GM19240 (cell line): ENCODE data around the gene POLQ.
"Not testable (repeated sequence)": the region's sequence is repeated elsewhere in the genome, so short reads cannot be mapped to it uniquely, and the experiment has no call there.

ENCODE experiments used
- DNase-seq: peaks from one replicate; pipeline ENCODE4 v3.0.0; 2011; ENCODE audit warnings: low spot score; ENCODE audit not compliant: insufficient read length

POLQ gene

DNA sequence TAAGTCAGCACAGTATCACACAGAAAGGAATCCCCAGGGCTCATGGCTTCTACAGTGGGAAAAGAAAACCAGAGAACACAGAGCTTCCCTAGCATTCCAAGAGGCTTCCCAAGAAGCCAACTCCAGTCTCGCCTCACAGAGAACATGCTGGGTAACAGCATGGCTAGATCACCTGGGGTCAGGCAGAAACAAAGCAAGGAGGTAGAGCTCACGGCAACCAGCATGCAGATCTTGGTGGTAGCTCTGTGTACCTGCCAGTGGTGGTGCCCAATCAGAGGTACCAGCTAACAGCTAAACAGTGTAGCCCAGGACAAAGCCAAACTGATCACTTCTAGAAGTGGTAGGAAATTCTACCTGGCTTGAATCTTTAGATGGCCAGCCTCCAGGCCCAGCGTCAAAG, 31.3 kb downstream of the POLQ start:
- DNase-seq, result no peak

DNA sequence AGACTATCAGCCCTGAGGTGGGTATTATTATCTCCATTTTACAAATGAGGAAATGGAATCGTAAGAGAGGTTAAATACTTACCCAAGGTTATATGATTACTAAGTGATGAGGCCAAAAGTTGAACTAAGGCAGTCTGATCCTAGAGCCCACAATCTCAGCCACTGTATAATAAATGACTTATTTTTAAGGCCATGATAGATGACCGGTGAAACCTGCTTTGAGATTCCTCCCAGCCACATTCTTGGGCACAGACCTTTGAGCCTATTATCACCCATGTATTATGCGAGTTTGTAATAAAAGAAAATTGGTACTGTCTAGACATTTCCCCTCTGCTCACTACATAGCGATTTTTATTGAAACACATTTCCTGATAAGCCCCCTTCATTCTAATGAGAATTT, 37.4 kb downstream of the POLQ start:
- DNase-seq, result no peak

DNA sequence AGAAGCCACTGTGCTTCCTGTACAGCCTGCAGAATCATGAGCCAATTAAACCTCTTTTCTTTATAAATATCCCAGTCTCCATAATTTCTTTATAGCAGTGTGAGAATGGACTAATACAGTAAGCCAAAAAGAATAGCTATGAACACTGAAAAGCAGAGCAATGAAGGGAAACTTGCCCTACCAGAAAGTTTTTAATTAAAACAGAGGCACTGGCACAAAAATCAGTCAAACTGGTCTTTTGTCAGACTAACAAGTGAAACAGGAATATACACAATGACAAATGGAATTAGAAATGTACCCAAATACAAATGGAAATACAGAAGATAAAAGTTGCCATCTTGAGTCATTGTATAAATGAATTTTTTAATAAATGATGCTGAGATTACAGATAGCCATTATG, 40.5 kb downstream of the POLQ start:
- DNase-seq, result no peak

DNA sequence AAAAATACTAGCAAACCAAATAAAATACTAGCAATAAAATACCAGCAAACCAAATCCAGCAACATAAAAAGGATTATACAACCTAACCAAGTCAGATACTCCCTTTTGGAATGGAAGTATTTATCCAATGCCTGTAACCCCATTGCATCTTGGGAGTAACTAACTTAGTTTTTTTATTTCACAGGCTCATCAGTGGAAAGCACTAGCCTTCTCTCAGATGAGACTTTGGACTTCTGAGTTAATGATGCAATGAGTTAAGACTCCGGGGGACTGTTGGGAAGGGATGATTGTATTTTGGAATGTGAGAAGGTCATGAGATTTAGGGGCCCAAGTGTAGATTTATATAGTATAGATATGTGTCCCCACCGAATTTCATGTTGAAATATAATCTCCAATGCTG, 41.2 kb downstream of the POLQ start:
- no peak for DNase-seq

DNA sequence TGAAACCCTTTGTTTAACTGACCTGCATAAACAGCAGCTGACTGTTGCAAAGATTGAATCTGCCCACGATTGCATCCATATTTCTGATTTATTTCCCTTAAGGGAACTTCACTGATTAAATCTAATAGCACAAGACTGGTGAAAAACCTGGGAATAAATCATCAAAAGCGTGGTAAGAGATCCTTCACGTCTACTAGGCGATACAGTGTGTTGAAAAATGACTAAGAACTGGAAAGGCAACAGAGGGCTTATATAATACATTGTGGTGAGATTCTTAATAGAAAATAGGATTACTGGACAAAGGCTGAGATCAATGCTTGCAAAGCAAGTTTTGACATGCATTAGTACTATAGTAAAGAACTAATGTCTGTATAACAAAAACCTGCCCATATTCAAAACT, 49.0 kb downstream of the POLQ start:
- no peak for DNase-seq

DNA sequence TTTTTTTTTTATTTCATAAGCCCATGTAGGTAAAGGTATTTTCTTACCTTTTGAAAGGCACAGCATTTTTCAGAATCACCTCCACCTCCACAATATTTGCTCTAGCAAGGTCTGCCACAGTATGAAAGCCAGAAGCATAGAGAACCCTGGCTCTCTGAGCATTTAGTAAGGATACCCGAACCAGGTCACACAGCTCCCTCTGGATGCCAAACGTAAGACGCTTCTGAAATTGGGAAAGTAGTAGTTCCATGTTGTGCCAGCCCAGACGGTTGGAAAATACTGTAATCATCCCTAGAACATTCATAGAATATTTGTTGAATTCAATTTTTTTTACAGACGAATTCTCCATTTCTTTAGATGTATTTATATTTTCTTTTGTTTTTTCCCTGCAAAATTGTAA, 52.4 kb downstream of the POLQ start:
- no peak for DNase-seq

DNA sequence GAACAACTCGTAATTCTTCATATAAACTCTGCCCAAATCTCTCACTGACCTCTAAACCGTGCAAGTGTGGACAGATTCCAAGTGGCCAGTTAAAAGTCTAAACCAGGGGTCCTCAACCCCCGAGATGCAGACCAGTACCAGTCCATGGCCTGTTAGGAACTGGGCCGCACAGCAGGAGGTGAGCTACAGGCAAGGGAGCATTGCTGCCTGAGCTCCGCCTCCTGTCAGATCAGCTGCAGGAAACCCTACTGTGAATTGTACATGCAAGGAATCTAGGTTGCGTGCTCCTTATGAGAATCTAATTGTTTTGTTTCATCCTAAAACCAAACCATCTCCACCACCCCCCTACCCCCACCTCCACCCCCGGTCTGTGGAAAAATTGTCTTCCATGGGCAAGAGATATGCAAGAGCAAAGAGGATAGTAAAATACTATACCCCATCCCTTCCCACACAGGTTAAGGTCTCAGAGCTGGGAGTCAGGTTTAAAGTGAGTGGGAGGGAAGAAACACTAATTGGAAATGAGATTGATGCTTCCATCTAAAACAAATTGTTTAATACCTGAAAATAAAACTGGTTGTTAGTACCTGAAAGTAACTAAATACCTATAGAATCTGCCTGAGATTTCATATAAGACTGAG, 54.0 kb downstream of the POLQ start:
- no peak for DNase-seq

DNA sequence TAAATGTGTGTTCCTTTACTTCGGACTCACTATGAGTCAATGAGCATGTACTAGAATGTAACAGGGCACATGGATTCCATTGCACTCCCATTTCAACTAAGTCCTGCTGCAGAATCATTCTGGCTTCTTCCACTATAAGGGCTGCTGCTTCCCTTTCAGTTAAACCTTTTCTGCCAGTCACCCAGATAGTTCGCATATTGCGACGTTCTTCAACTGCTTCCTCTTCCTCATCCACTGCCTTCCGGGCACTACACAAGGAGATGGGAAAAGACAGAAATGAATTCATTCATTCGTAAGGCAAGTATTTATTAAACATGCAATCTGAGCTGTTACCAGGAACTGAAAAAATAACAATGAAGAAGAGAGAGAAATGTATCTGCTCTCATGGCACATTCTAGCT, 55.6 kb downstream of the POLQ start:
- DNase-seq, result no peak

DNA sequence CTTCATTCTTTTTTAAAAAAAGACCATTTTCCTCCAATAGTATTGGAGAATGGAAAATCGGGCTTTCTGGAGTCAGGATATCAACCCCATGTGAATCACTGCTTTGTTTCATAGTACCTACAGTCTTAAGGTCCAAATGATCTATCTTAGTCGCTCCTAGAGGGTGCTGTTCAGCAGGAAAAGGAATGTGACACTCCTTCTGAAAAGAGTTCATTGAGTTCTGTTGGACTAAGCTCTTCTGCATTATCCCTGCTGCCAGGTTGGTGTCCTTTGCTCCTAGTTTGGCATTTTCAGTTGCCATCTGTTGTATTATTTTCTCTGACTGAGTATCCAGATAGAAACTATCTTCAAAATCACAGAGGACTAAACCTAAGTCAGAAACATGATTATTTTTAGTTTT, 57.2 kb downstream of the POLQ start:
- DNase-seq, result no peak

DNA sequence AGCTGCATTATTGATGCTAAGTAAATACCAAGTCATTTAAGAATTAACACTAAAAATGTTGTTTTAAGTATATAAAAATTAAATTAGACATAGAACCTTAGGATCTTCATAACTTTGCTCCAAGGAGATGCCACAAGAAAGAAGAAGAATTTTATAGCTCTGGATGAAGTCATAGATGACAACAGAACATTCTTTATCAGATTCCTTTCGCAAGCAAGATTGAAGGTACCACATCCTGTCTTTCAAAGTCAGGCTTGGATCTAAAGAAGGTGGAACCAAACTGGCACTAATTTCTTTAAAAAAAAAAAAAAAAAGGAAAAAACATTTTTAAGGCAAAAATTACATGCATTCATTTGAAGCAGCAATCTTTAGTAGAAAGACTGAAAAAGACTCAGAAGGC, 62.5 kb downstream of the POLQ start:
- DNase-seq, result no peak

DNA sequence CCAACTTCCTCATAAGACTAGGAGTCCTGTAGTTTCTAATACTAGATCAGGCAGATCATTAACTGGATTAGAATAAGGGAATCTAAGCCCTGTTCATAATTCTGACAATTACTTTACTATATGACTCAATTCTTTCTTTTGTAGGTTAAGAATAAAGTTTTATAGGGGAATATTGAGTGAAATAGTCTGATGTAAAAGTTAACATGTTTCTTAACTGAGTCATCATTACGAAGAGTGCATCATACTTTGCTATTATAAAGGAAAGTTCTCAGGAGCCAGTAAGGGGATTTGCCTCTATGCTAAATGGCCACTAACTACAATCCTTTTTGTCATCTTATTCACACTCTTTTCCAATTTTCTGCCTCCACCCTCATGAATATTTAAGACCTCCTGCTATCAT, 63.1 kb downstream of the POLQ start:
- DNase-seq, result no peak

DNA sequence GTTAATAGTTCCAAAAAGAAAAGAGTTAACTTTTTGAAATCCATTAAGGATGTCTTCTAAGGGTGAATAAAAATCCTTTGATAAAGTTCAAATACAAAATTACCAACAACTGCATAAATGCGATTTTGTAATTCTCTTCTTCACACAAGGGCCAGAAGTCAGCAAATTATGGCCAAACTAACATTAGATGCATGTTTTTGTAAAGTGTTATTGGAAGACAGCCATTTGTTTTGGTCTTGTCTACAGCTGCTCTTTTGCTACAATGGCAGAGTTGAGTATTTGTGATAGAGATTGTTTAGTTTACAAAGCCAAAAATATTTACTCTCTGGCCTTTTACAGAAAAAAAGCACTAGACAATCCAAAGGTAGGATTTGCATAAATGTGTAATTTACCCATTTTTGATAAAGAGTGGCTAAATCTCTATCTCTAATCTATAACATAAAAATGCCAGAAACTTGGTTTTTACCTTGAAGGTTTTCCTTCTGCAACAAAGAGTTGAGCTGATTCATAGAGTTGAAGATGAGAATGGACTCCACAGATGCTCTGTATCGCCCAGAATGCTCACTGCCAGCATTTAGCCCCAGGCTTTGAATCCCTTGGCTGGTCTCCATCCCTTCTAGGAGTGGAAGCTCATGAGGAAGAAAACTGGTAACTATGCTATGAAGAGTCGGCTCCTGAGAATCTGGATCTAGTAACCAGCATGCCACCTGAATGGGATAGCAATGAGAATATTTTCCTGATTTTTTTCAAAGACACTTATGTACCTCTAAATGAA, 64.5 kb downstream of the POLQ start:
- no peak for DNase-seq

DNA sequence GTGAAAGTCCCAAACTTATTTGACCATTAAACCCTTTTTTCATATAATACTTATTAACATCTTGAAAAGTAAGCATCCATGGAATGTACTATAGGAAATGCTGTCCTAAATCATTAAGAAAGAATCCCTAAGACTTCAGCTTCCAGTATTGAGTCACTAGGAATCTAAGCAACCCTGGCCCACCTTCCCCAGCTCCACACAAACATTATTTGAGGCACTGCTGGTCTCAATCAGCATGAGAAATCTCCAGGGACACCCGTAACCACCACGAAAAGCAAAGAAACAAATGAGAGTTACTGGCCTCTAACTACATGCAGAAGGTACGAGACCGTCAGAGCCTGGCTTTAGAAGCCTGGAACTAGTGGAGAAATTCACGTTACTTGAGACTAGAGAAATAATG, 68.2 kb downstream of the POLQ start:
- no peak for DNase-seq

DNA sequence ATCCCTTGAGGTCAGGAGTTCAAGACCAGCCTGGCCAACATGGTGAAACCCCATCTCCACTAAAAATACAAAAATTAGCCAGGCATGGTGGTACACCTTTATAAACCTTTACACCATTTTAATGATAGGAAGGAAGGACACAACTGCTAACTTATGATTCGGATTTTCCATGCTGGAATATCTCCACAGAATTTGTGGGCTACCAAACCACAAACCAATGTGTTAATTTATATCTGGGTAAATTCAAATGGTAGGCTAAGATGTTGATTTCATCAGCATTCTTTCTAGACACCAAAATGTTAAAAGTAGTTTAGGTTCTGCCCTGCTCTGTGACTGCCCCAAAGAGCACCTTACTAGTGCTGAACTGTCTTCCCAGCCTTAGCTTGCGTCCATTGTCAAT, 72.8 kb downstream of the POLQ start:
- DNase-seq, result no peak

DNA sequence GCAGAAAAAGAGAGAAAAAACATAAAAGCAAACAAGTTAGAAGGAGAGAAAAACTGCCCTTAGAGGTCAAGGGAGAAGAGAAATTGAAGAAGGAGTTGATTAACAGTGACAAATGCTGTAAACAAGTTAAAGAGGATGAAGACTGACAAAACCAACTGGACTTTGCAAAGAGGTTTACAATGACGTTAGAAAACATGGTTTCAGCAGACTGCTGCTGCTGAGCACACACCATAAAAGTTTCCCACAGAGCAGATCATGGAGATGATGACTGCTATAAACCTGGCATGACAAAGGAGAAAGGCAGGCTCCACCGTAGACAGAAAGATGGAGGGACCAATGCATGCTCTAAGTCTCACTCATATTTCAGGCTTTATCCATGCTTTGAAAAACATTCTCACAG, 78.7 kb downstream of the POLQ start:
- no peak for DNase-seq

DNA sequence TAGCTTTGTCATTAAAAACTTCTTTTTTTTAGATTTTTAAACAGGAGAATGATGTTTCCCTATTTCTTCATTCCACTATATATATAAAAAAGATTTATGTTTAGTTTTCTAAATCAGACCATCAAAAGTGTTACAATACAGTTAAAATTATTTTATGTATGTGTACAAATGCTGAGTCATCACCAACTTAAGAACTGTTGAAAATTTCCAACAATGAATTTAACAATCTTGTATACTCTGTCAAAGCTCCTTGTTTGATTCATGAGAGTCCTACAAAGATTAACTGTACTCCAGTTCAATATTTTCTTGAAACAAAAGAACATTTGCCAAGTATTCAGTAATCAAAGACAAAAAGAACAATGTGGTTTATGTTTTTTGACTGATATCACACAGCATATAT, 82.0 kb downstream of the POLQ start:
- no peak for DNase-seq

DNA sequence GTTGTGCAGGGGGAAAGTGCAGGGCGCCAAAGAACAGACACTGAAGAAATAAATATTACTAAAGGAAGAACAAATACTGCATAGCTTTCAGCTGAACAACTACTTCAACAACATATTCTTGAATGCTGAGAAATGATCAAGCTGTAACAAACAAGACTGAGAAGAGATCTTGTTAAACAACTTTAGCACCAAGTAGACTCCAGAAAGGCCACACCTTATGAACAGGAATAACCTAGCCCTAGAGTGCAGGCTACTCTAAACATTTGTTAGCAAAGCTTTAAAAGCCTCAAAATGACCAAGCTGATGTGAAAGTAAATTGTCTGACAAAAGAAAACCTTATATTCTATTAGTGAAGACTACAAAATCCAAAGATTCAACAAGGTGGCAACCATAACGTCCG, 83.2 kb downstream of the POLQ start:
- no peak for DNase-seq

DNA sequence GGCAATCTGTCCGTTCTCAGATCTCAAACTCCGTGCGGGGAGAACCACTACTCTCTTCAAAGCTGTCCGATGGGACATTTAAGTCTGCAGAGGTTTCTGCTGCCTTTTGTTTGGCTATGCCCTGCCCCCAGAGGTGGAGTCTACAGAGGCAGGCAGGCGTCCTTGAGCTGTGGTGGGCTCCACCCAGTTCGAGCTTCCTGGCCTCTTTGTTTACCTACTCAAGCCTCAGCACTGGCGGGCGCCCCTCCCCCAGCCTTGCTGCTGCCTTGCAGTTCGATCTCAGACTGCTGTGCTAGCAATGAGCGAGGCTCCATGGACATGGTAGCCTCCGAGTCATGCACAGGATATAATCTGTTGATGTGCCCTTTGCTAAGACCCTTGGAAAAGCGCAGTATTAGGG, 94.0 kb downstream of the POLQ start:
- DNase-seq, result not testable (repeated sequence)

DNA sequence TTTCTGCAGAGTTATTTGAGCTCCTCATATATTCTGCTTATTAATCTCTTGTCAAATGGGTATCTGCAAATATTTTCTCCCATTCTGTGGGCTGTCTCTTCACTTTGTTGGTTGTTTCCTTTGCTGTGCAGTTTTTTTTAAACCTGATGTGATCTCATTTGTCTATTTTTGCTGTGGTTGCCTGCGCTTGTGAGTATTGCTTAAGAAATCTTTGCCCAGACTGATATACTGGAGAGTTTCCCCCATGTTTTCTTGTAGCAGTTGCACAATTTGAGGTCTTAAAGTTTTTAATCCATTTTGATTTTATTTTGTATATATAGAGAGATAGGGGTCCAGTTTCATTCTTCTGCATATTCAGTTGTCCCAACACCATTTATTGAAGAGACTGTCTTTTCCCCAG, 102.3 kb downstream of the POLQ start:
- DNase-seq, result no peak

DNA sequence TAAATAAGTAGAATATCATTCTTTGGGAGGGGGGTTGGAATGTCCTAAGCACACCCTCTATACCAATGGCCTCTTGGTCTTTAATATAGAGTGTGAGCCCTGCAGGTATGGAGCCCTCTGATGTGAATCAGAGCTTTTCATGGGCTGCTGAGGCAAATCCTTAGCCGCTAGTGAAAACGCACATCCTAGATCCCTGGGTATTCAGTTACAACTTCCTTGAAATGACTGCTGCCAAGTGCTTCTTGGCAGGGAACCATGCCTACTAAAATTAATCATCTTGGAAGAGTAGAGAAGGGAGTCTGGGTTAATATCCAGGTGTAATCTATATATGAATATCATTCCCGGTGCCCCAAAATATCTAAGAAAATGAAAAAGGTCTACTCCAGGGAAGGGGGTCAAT, 109.1 kb downstream of the POLQ start:
- no peak for DNase-seq

DNA sequence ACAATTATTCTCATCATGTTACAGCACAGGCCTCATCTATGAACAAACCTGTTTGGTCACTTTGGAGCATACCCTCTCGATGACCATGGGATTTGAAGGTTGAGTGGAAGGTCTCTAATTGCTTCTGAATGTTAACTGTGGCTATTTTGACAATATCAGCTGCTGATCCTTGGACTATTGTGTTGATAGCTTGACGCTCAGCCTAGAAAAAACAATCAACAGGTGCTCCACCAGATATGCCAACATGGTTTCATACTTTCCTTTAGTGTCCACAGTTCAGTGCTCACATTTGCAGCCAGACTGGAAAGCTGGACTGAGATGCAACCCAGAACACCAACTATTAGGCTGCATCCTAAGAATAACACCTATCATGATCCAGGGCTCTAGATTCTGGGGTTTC, 109.7 kb downstream of the POLQ start:
- no peak for DNase-seq

DNA sequence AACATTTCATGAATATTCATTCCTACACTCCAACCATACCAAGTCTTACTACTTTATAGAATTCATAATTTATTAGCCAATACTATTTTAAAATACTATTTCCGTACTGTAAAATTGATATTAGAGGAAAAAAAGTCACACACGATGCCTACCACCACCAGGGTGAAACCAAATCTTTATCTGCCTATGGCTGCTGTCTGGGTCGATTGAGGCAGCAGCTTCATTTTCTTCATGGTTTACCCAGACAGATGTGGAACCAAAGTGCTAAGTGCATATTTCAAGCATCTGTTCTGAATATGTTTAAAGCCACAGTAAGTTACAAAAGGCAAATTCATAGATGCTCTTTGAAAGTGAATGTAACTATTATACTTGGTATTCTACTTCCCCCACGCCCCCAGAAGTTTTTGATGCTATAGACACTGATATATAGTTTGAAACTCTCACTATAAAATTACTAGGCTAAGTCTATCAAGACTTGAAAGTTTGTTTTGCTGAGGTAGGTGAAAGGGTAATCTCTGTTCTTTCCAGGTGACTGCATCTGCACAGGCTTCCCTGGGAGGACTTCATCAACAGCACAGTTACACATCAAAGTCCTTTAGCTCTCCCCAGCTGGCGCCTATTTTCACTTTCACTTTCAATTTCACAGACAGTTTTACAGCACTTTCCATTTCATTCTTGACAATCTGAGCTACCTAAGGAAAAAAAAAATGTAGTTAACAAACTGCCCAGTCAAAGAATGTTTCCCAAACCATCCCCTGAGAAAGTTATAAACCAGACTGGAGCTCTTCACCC, 113.9 kb downstream of the POLQ start:
- peak; percentile 48 for DNase-seq
